ENCODE results near the gene FSIP2. TPM values are rescaled to one million over a fixed set of nuclear protein-coding genes. Genes with fewer than 3 reads are reported as not detected.

Gene FSIP2
- total and polyA plus RNA-seq, 2 experiments from 2014 or later = 1.9 to 8.6 TPM

DNA sequence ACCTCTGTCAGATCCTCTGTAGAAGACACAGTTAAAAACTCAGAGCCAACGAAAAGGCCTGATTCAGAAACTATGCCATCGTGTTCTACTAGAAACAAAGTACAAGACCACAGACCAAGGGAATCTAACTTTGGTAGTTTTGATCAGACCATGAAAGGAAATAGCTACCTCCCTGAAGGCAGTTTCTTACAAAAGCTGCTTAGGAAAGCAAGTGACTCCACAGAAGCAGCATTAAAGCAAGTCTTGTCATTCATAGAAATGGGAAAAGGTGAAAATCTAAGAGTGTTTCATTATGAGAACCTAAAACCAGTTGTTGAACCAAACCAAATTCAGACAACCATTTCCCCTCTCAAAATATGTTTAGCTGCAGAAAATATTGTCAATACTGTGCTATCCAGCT is 58.2 kb downstream of the FSIP2 start:
- 98% methylated on average over 2 of the region's 2 CpGs for WGBS (ENCODE audit: low lambda C conversion rate, missing lambda C conversion rate)
- H3K4me1 ChIP-seq (ENCODE audit: insufficient read depth) = no peaks in the 10 kb centered on the region
- no peak for TF ChIP-seq CTCF (IDR thresholded peaks at IDR 0.05; ENCODE audit: poor library complexity)

DNA sequence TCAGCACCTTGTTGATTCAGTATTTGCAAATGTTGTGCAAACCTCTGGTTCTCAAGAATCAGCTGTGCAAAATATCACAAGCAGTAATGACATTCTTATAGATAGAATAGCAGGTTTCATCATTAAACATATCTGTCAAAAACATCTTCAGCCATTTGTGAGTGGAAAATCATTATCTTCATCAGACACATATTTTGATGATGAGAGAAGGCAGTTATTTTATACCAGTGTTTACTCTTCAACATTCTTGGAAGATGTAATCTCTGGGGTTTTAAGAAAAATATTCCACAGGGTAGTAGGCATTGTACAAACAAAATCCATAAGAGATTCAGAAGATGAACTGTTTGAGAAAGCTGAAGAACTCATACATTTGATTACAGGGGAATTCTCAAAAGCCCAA is 64.3 kb downstream of the FSIP2 start:
- Histone ChIP-seq H3K4me3 (no peak overlapping the region), H3K27me3 (no peaks in the 10 kb centered on the region), H3K27ac (no peak overlapping the region), H3K79me2 (no peaks in the 10 kb centered on the region), H3K36me3 (replicated peaks; ENCODE audit: insufficient read depth, low read depth) (no peaks in the 10 kb centered on the region), H4K20me1 (ENCODE audit: insufficient read depth, poor library complexity, severe bottlenecking) (no peaks in the 10 kb centered on the region), H3K9me2 (replicated peaks; ENCODE audit: insufficient read depth) (no peaks in the 10 kb centered on the region), H2AFZ (no peak overlapping the region), H3K4me2 (no peak overlapping the region), H3K4me1 (ENCODE audit: insufficient read depth) (no peaks in the 10 kb centered on the region), H3K9me3 (ENCODE audit: low read depth) (no peaks in the 10 kb centered on the region)
- TF ChIP-seq EZH2 (IDR thresholded peaks at IDR 0.05; ENCODE audit: borderline replicate concordance) = no peak
- TF ChIP-seq EZH2phosphoT487 (IDR thresholded peaks at IDR 0.05; ENCODE audit: low read depth, severe bottlenecking, unreplicated experiment) = no peak
- no peak for TF ChIP-seq CTCF (IDR thresholded peaks at IDR 0.05; ENCODE audit: poor library complexity)
- no peak for DNase-seq (ENCODE audit: low spot score)

More for the DNA sequence above, 58.2 kb downstream of the FSIP2 start:
- H3K4me2 ChIP-seq = no peak overlapping the region
- no peak overlapping the region for H2AFZ ChIP-seq
- peaks cover 10% of the 10 kb centered on the region for H3K9me3 ChIP-seq (ENCODE audit: low read depth)
- no peaks in the 10 kb centered on the region for H3K27me3 ChIP-seq
- H3K9me2 ChIP-seq (replicated peaks; ENCODE audit: insufficient read depth) = no peaks in the 10 kb centered on the region
- H3K36me3 ChIP-seq (replicated peaks; ENCODE audit: insufficient read depth, low read depth) = no peaks in the 10 kb centered on the region
- no peak for DNase-seq (ENCODE audit: low spot score)
- no peaks in the 10 kb centered on the region for H4K20me1 ChIP-seq (ENCODE audit: insufficient read depth, poor library complexity, severe bottlenecking)
- no peaks in the 10 kb centered on the region for H3K79me2 ChIP-seq
- no peak overlapping the region for H3K27ac ChIP-seq
- no peak overlapping the region for H3K4me3 ChIP-seq

GRCh38 chr2:185806783-185807182 is 68.2 kb downstream of the FSIP2 start:
- Histone ChIP-seq H3K9me3 (ENCODE audit: low read depth) (no peaks in the 10 kb centered on the region), H3K27me3 (no peaks in the 10 kb centered on the region), H4K20me1 (ENCODE audit: insufficient read depth, poor library complexity, severe bottlenecking) (no peaks in the 10 kb centered on the region), H3K79me2 (no peaks in the 10 kb centered on the region), H3K4me3 (no peak overlapping the region), H3K4me2 (no peak overlapping the region), H2AFZ (no peak overlapping the region), H3K4me1 (ENCODE audit: insufficient read depth) (no peaks in the 10 kb centered on the region), H3K36me3 (replicated peaks; ENCODE audit: insufficient read depth, low read depth) (no peaks in the 10 kb centered on the region), H3K27ac (no peak overlapping the region), H3K9me2 (replicated peaks; ENCODE audit: insufficient read depth) (no peaks in the 10 kb centered on the region)
- TF ChIP-seq EZH2phosphoT487 (IDR thresholded peaks at IDR 0.05; ENCODE audit: low read depth, severe bottlenecking, unreplicated experiment) (no peak), CTCF (IDR thresholded peaks at IDR 0.05; ENCODE audit: poor library complexity) (no peak), EZH2 (IDR thresholded peaks at IDR 0.05; ENCODE audit: borderline replicate concordance) (no peak)
- DNase-seq (ENCODE audit: low spot score) = no peak

DNA sequence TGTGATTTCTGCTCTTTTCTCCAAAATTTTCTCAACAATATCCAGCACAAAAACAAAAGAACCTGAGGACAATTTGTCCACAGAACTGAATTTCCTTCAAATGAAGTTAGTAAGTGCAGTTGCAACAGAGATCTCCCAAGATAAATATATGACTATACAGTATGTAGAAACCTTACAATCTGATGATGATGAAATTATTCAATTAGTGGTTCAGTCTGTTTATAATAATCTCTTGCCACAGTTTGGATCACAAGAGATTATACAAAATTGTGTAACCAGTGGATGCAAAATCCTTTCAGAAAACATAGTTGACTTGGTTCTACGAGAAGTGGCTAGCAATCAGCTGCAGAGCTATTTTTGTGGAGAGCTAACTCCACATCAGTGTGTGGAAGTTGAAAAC is 68.7 kb downstream of the FSIP2 start:
- Histone ChIP-seq H3K9me3 (ENCODE audit: low read depth) (no peaks in the 10 kb centered on the region), H2AFZ (no peak overlapping the region), H4K20me1 (ENCODE audit: insufficient read depth, poor library complexity, severe bottlenecking) (no peaks in the 10 kb centered on the region), H3K79me2 (no peaks in the 10 kb centered on the region), H3K4me2 (no peak overlapping the region), H3K27me3 (no peaks in the 10 kb centered on the region), H3K36me3 (replicated peaks; ENCODE audit: insufficient read depth, low read depth) (no peaks in the 10 kb centered on the region), H3K4me3 (no peak overlapping the region), H3K27ac (no peak overlapping the region), H3K9me2 (replicated peaks; ENCODE audit: insufficient read depth) (no peaks in the 10 kb centered on the region), H3K4me1 (ENCODE audit: insufficient read depth) (no peaks in the 10 kb centered on the region)
- no peak for DNase-seq (ENCODE audit: low spot score)
- no peak for TF ChIP-seq EZH2 (IDR thresholded peaks at IDR 0.05; ENCODE audit: borderline replicate concordance)
- no peak for TF ChIP-seq EZH2phosphoT487 (IDR thresholded peaks at IDR 0.05; ENCODE audit: low read depth, severe bottlenecking, unreplicated experiment)
- no peak for TF ChIP-seq CTCF (IDR thresholded peaks at IDR 0.05; ENCODE audit: poor library complexity)
- 87% methylated on average over 1 of the region's 1 CpG for WGBS (ENCODE audit: low lambda C conversion rate, missing lambda C conversion rate)
